Heart left ventricle (tissue), 16 donors: ENCODE results near the gene TBX10. TPM values are rescaled to one million over a fixed set of nuclear protein-coding genes. Genes with fewer than 3 reads are reported as not detected.
A peak's percentile ranks its signal among the peaks of the same experiment; 100 is the strongest.
"Not testable (repeated sequence)": the region's sequence is repeated elsewhere in the genome, so short reads cannot be mapped to it uniquely, and the experiment has no call there.

Source experiments
- ATAC-seq, 4 donors: fragments of 200-7000 bp; cut with Tn5 transposase; one replicate each; pipeline ENCODE4 v1.9.1; 2020 to 2022; ENCODE audit warnings: moderate library complexity in 4 of 4, mild to moderate bottlenecking in 3 of 4, moderate number of reproducible peaks in 1 of 4
- DNase-seq, 5 donors: peaks; one replicate each; pipeline ENCODE4 v3.0.0-alpha.2; 2020
- H3K27ac ChIP-seq, 12 donors: fragments of 200-600 bp; sonication (generic) in 4 of 12; one replicate each; pipeline versions ENCODE4 v1.5.0 to v1.8.0; 2016 to 2022; ENCODE audit warnings: mild to moderate bottlenecking in 2 of 12
- H3K27me3 ChIP-seq, 9 donors: fragments of 200-600 bp; sonication (generic) in 2 of 9; one replicate each; pipeline versions ENCODE4 v1.5.1 to v1.8.0; 2016 to 2022; ENCODE audit warnings: mild to moderate bottlenecking in 3 of 9
- H3K36me3 ChIP-seq, 9 donors: fragments of 200-600 bp; sonication (generic) in 2 of 9; one replicate each; pipeline versions ENCODE4 v1.5.0 to v1.8.0; 2018 to 2022; ENCODE audit warnings: mild to moderate bottlenecking in 2 of 9
- H3K4me1 ChIP-seq, 12 donors: fragments of 200-600 bp; sonication (generic) in 4 of 12; one replicate each; pipeline versions ENCODE4 v1.5.0 to v1.8.0; 2016 to 2022; ENCODE audit warnings: mild to moderate bottlenecking in 3 of 12
- H3K4me3 ChIP-seq, 12 donors: fragments of 200-600 bp; sonication (generic) in 4 of 12; one replicate each; pipeline versions ENCODE4 v1.5.0 to v1.8.0; 2017 to 2022; ENCODE audit warnings: mild to moderate bottlenecking in 9 of 12, moderate library complexity in 4 of 12
- H3K9me3 ChIP-seq, 12 donors: fragments of 200-600 bp; sonication (generic) in 4 of 12; one replicate each; pipeline versions ENCODE4 v1.5.0 to v1.8.0; 2016 to 2022; ENCODE audit warnings: mild to moderate bottlenecking in 1 of 12
- CTCF ChIP-seq, 12 donors: fragments of 200-600 bp; sonication (generic) in 4 of 12; IDR thresholded peaks; one replicate each; pipeline versions ENCODE4 v1.5.0 to v1.8.0; 2018 to 2022; ENCODE audit warnings: antibody characterized with exemption in 12 of 12, mild to moderate bottlenecking in 5 of 12
- POLR2A ChIP-seq, 2 donors: fragments of 450-650 bp; IDR thresholded peaks; one replicate each; pipeline ENCODE4 v1.6.1; 2017; ENCODE audit warnings: antibody characterized with exemption in 2 of 2, mild to moderate bottlenecking in 2 of 2, moderate library complexity in 2 of 2
- WGBS, 4 donors: extraction: QIAGEN DNeasy Blood & Tissue Kit in 2 of 4; methylation state at CpG; one replicate each; pipeline versions ENCODE4 v1.1.5 to v1.1.7; 2013 to 2018; 5-methylcytosine and 5-hydroxymethylcytosine counted together
- intact Hi-C, 10 donors: fragments of 100-400 bp; cut with DNase I; formaldehyde crosslinking; loops; one replicate each; pipeline versions ENCODE4 v1.11.1 to v1.14.2; 2022
- polyA plus RNA-seq, 2 donors: library from polyadenylated mRNA; stranded (reverse); fragments of 200-250 nt; gene quantifications; one replicate each; pipeline ENCODE4 v1.2.3, GENCODE V29; 2013
- total RNA-seq, 9 donors: library from RNA; depleted of rRNA in 2 of 9; stranded (reverse); fragments of >200 nt in 2 of 9; fragmentation: NEBNext Ultra II Directional in 3 of 9; extraction: Animal tissue kit (Norgen Biotek cat#: 25700) in 3 of 9; gene quantifications; one replicate each; pipeline versions ENCODE4 v1.1.0 to v1.2.4, GENCODE V29; 2016 to 2023
- donor health status: ischemic (EF 13 %, LVEDD 7.1; RV severe dilation, severe dysfunction).
- donor health status: healthy with polysubstance abuse.
- donor health status: DM: no; HTN: yes; CAD: no.
- donor health status: DM: no; HTN: no; CAD: no.
- donor health status: ischemic (EF 25% LVEDD 6.9; RV normal size, moderate dysfunction).
- donor health status: ischemic (EF 25% LVEDD 5.7; RV mildly dilated, moderate dysfunction).
- donor health status: healthy.
- donor health status: DM: yes; HTN: yes; CAD: no.
- donor health status: ischemic (EF 35%, LVEDD 5.7; RV mildly dilated, moderate dysfunction).
- donor health status: nonischemic (EF 11% LVEDD 7.7; RV severe dilation, severe dysfunction).
- donor health status: DM: yes; HTN: yes; CAD: no.
- donor health status: PGD.
- donor health status: ischemic (EF 29% LVEDD 5.4; RV normal size, mild dysfunction).
- donor health status: nonischemic (EF 23%, LVEDD 6.1; RV moderate dilation, normal function).

The TBX10 gene
- total and polyA plus RNA-seq, 11 donors: 0.11 to 0.30 TPM; not detected in 9

GRCh38 chr11:67618901-67619659, 20.5 kb downstream of the TBX10 start:
- H3K27me3 ChIP-seq: peaks cover 0 to 15% (median 0%) of the 10 kb centered on the region in 9 donors
- H3K27ac ChIP-seq, H3K9me3 ChIP-seq, ATAC-seq, intact Hi-C loops, H3K4me3 ChIP-seq, H3K36me3 ChIP-seq: not testable (repeated sequence)
- 89 to 99% (median 95%) methylated on average over 29 to 40 of the region's 40 CpGs for WGBS, 4 donors
- H3K4me1 ChIP-seq: peaks cover 0 to 29% (median 6%) of the 10 kb centered on the region in 12 donors
- peak in 1 of 5 donors; percentile 57 for DNase-seq

GRCh38 chr11:67617243-67617953, 22.2 kb downstream of the TBX10 start:
- H3K4me1 ChIP-seq: peaks cover 0 to 38% (median 12%) of the 10 kb centered on the region in 12 donors
- no peak for TF ChIP-seq CTCF (IDR thresholded peaks at IDR 0.05)
- TF ChIP-seq POLR2A (IDR thresholded peaks at IDR 0.05): no peak
- peaks cover 0 to 15% (median 0%) of the 10 kb centered on the region in 9 donors for H3K27me3 ChIP-seq
- peak overlapping the region in 4 of 12 donors; percentile 11 to 57 (median 36) for H3K27ac ChIP-seq
- ATAC-seq (peak in 1 of 4 donors; percentile 38), DNase-seq (no peak)
- 55 to 71% (median 61%) methylated on average over 7 of the region's 7 CpGs for WGBS, 4 donors
- no peak overlapping the region for H3K4me3 ChIP-seq
- no peaks in the 10 kb centered on the region for H3K9me3 ChIP-seq
- H3K36me3 ChIP-seq: peaks cover 0 to 10% (median 5%) of the 10 kb centered on the region in 9 donors
- intact Hi-C loops: no loop called here

- DNase-seq (no peak), ATAC-seq (peak in 3 of 4 donors; percentile 9 to 36 (median 21))
- Histone ChIP-seq H3K4me1 (peaks cover 0 to 38% (median 12%) of the 10 kb centered on the region in 12 donors), H3K27ac (peak overlapping the region in 2 of 12 donors; percentile 42 to 57), H3K9me3 (no peaks in the 10 kb centered on the region), H3K27me3 (peaks cover 0 to 15% (median 0%) of the 10 kb centered on the region in 9 donors), H3K36me3 (peaks cover 0 to 18% (median 13%) of the 10 kb centered on the region in 9 donors), H3K4me3 (no peak overlapping the region)
- WGBS, 4 donors: 19 to 46% (median 25%) methylated on average over 9 to 11 of the region's 11 CpGs
- intact Hi-C loops: no loop called here
- TF ChIP-seq CTCF (IDR thresholded peaks at IDR 0.05) (no peak), POLR2A (IDR thresholded peaks at IDR 0.05) (no peak)
These were observed 22.9 kb downstream of the TBX10 start for GRCh38 chr11:67616431-67617242.

GRCh38 chr11:67615728-67616430, 23.7 kb downstream of the TBX10 start:
- peaks cover 0 to 38% (median 12%) of the 10 kb centered on the region in 12 donors for H3K4me1 ChIP-seq
- peaks cover 0 to 15% (median 0%) of the 10 kb centered on the region in 9 donors for H3K27me3 ChIP-seq
- ATAC-seq (peak in 2 of 4 donors; percentile 3 to 6), DNase-seq (peak in 1 of 5 donors; percentile 58)
- H3K4me3 ChIP-seq: no peak overlapping the region
- peaks cover 0 to 25% (median 20%) of the 10 kb centered on the region in 9 donors for H3K36me3 ChIP-seq
- WGBS, 4 donors: 30 to 60% (median 47%) methylated on average over 28 to 34 of the region's 34 CpGs
- intact Hi-C loops: no loop called here
- H3K9me3 ChIP-seq: no peaks in the 10 kb centered on the region
- peak overlapping the region in 1 of 12 donors; percentile 29 for H3K27ac ChIP-seq
- TF ChIP-seq POLR2A (IDR thresholded peaks at IDR 0.05): no peak
- TF ChIP-seq CTCF (IDR thresholded peaks at IDR 0.05): peak in 1 of 12 donors; percentile 5
